Pulmonary artery endothelial cell (primary cell): ENCODE measurements around the gene RAB19. TPM values are rescaled to one million over a fixed set of nuclear protein-coding genes. Genes with fewer than 3 reads are reported as not detected.
"Not testable (repeated sequence)": the region's sequence is repeated elsewhere in the genome, so short reads cannot be mapped to it uniquely, and the experiment has no call there.

ENCODE experiments used
- DNase-seq: peaks from one replicate; pipeline ENCODE4 v3.0.0-alpha.2; 2011; ENCODE audit warnings: low read depth, low spot score
- total RNA-seq: library from RNA; depleted of rRNA; stranded (reverse); fragments of >200 nt; gene quantifications from 2 replicates; pipeline ENCODE4 v1.2.3, GENCODE V29; 2014

The RAB19 gene
- total RNA-seq, 1 donor from 2014 or later, result 0.33 TPM

DNA sequence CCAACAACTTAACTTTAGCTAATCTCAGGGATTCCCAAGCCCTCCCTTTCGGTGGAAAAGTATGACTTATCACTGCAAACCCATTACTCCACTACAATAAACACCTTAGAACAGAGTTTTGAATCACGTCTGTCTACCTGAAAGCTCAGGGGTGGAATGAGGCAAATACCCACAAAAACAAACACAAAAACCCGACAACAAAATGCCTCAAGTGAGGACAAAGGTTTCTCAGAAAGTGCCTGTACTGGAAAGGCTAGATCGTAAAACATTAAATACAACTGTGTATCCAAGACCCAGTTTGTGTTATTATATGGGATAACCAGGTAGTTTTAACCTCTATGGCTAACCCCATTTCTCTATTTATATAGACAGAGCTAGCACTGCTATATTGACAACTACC, 49.4 kb downstream of the RAB19 start:
- no peak for DNase-seq

DNA sequence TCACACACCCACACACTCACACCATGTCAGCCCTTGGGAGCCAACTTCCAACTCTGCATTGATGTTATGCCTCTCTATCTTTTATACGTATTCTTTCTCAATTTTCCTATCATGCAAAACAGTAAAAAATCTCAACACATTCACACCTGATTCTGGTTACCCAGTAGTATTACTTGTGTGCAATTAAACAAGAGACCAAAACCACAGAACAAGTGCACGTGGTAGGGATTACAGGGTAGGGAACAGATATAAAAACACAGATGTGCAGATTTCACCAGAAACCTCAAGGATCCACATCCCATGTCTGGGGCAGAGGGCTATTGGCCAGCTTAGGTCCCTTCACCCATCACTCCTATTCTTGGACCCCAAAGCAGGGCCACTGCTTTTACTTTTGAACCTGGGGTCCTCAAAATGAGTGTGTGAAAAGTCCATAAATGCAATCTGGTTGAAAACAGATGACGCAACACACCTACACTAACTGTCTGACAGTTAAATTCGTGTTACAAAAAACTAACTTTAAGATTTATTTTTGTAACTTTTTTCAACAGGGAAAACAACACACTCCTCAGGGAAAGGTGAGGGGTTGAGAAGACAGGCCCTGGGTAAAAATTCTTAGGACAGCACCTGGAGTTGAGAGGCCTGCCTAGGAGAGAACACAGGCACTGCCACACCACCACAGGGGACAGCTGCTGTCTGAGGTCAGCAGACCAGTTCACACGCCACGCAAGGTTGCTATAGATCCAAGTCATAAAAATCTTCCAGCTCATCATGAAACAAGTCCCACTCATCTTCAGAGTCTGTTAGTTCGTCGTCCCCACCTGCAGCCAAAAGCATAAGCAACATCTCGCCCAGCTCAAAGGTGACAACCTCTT, 50.2 kb downstream of the RAB19 start:
- DNase-seq, result not testable (repeated sequence)

GRCh38 chr7:140454657-140455015, 50.8 kb downstream of the RAB19 start:
- DNase-seq, result no peak

DNA sequence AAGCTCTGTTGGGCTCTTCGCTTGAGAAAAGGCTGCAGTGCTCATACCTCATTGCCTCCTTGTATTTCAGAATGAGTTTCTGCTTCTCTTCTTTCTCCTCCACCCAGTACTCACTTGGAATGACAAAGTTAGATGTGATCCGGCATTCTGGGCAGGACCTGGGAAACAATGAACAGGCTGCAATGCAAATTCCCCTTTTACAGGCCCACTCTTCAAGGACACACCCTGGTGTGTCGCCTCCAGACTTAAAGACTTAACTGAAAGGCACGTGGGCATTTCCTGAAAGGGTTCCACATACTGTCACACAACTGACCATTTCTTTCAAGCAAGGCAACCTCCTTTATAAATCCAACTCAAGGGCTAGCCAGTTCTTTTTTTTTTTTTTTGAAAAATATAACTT, 51.9 kb downstream of the RAB19 start:
- DNase-seq, result no peak

- no peak for DNase-seq
Measured at GRCh38 chr7:140456551-140457051, 52.7 kb downstream of the RAB19 start.

DNA sequence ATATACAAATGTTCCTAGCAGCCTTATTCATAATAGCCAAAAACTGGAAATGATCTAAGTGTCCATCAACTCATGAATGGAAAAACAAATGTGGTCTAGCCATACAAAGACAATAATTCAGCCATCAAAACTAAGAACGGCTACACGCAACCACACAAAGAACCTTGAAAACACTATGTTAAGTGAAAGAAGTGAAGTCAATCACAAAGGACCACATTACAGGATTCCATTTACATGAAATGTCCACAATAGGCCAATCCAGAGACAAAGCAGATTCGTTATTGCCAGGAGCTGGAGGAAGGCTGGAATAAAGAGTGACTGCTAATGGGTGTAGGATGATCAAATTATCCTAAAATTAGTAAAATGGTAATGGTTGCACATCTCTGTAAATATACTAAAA, 54.3 kb downstream of the RAB19 start:
- DNase-seq, result no peak

DNA sequence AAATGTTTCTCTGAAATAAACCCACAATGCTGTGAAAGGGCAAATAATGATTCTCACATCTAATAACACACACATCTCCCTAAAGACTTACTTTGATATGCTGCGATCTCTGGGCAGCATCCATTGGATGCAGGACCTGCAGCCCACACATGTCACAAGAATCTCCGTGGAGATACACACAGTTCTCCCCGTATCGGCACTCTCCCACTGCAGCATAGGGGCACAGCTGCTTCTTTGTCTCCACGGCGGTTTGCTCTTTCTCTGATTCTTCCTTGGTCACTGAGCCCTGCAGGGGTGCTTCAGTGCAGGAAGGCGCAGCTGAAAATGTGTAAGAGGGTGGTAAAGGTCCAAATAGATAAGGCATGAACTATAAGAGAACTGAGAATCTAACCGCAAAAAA, 55.1 kb downstream of the RAB19 start:
- no peak for DNase-seq

- no peak for DNase-seq
Measured at GRCh38 chr7:140463111-140463510, 59.3 kb downstream of the RAB19 start.

DNA sequence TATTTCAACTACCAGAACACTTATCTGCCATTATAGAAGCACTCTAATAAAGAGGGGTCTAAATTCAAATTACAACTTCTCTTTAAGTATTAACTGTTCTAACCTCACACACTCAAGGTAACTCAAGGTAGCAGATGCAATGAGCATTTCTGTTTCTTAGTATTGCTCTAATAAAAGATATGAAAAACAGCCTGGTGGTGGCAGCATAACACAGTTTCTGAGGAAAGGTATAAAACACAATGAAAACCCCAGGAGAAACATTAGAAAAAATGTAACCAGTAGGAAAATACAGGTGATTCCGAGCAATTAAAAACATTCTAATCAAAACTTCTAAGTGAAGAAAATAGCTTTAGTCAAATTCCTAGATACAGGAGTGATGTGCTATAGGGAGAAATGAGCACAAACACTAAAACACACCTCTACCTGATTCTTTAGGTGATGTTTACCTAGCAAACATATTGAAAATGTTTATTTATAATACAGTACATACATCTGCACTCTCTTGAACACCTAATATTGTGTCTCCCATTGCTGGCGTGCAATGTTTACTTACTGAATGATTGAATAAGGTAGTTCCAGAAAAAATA, 72.0 kb downstream of the RAB19 start:
- no peak for DNase-seq

DNA sequence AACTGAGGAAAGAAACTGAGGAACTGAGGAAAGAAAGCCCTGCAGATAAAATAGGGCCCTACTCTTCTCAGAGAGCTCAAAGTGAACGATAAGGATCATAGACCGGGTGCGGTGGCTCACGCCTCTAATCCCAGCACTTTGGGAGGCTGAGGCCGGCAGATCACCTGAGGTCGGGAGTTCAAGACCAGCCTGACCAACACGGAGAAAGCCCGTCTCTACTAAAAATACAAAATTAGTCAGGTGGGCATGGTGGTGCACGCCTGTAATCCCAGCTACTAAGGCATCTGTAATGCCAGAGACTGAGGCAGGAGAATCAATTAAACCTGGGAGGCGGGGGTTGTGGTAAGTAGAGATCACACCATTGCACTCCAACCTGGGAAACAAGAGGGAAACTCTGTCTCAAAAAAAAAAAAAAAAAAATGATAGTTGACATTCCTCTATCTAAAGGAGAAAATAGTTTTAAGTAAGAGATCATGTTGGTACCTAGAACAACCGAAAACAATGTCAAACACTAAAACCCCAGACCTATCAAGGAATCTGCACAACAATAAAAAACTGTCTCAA, 72.9 kb downstream of the RAB19 start:
- DNase-seq, result no peak

Other genes with a start within 250 kb of the RAB19 start
- 5.3 and 7.5 TPM in 2 replicates for gene KDM7A, start 227.1 kb upstream of the RAB19 start, total RNA-seq
- 44.9 and 50.9 TPM in 2 replicates for gene SLC37A3, start 5.5 kb upstream of the RAB19 start, total RNA-seq
- gene MKRN1, start 75.4 kb downstream of the RAB19 start, total RNA-seq, result 48.4 and 49.5 TPM in 2 replicates
- gene DENND2A, start 236.8 kb downstream of the RAB19 start, total RNA-seq, result 0.04 and 0.07 TPM in 2 replicates